ENCODE measurements around the gene CNTLN. TPM values are rescaled to one million over a fixed set of nuclear protein-coding genes. Genes with fewer than 3 reads are reported as not detected.

Gene CNTLN
- total RNA-seq, 5 donors from 2014 or later (not counting 1 experiment from before 2014, with no cell fraction given), result 0.08 to 1.1 (median 0.13) TPM

- ChIA-PET CTCF (no interaction called here), POLR2A (no interaction called here)
- H3K9me3 ChIP-seq, result no peaks in the 10 kb centered on the region
- peaks cover 0 to 11% (median 9%) of the 10 kb centered on the region in 3 donors for H3K4me1 Mint-ChIP-seq
- no peak overlapping the region for H3K27ac ChIP-seq (ENCODE audit: low read length)
- H3K36me3 ChIP-seq (ENCODE audit: control insufficient read depth in 2 of 2, extremely low read depth in 1 of 2, insufficient read depth in 1 of 2, low read length in 1 of 2), result no peaks in the 10 kb centered on the region
- DNase-seq, result no peak
- no peak overlapping the region for H3K4me3 Mint-ChIP-seq
- peaks cover 9 to 18% of the 10 kb centered on the region in 2 donors for H3K27me3 Mint-ChIP-seq
- H3K9me3 Mint-ChIP-seq, result peaks cover 2 to 10% (median 5%) of the 10 kb centered on the region in 3 donors
- H3K27me3 ChIP-seq (replicated peaks in 1 of 2; ENCODE audit: control insufficient read depth in 2 of 2, extremely low read depth in 1 of 2, insufficient read depth in 2 of 2, low read length in 1 of 2), result peaks cover 0 to 14% of the 10 kb centered on the region in 2 experiments
- ATAC-seq (replicated peaks in 1 of 4), result no peak
- no peak overlapping the region for H3K4me3 ChIP-seq (ENCODE audit: control insufficient read depth in 1 of 2, extremely low read depth in 1 of 2, low read length in 1 of 2)
- H3K4me1 ChIP-seq (ENCODE audit: control insufficient read depth in 1 of 2, extremely low read depth in 1 of 2, insufficient read depth in 2 of 2, low read length in 2 of 2), result peaks cover 0 to 8% of the 10 kb centered on the region in 2 experiments
- H3K27ac Mint-ChIP-seq, result no peak overlapping the region
- H3K36me3 Mint-ChIP-seq, result no peaks in the 10 kb centered on the region
These were observed 2.7 kb downstream of the CNTLN start for GRCh38 chr9:17137566-17137965.

- no peak overlapping the region for H3K4me3 ChIP-seq (ENCODE audit: control insufficient read depth in 1 of 2, extremely low read depth in 1 of 2, low read length in 1 of 2)
- ChIA-PET CTCF (no interaction called here), POLR2A (no interaction called here)
- H3K4me1 ChIP-seq (ENCODE audit: control insufficient read depth in 1 of 2, extremely low read depth in 1 of 2, insufficient read depth in 2 of 2, low read length in 2 of 2), result peaks cover 0 to 8% of the 10 kb centered on the region in 2 experiments
- no CpG with 5 or more reads among the region's 1 CpG for WGBS (ENCODE audit: insufficient coverage)
- H3K27me3 ChIP-seq (replicated peaks in 1 of 2; ENCODE audit: control insufficient read depth in 2 of 2, extremely low read depth in 1 of 2, insufficient read depth in 2 of 2, low read length in 1 of 2), result peaks cover 0 to 14% of the 10 kb centered on the region in 2 experiments
- Mint-ChIP-seq H3K27me3 (peaks cover 9 to 18% of the 10 kb centered on the region in 2 donors), H3K4me3 (no peak overlapping the region), H3K9me3 (peaks cover 0 to 10% (median 5%) of the 10 kb centered on the region in 3 donors), H3K36me3 (no peaks in the 10 kb centered on the region), H3K4me1 (peaks cover 0 to 11% (median 9%) of the 10 kb centered on the region in 3 donors), H3K27ac (no peak overlapping the region)
- ATAC-seq (replicated peaks in 1 of 4), result no peak
- H3K27ac ChIP-seq (ENCODE audit: low read length), result no peak overlapping the region
- H3K9me3 ChIP-seq, result no peaks in the 10 kb centered on the region
- DNase-seq, result no peak
- no peaks in the 10 kb centered on the region for H3K36me3 ChIP-seq (ENCODE audit: control insufficient read depth in 2 of 2, extremely low read depth in 1 of 2, insufficient read depth in 1 of 2, low read length in 1 of 2)
These were observed 3.7 kb downstream of the CNTLN start for GRCh38 chr9:17138503-17138902.

GRCh38 chr9:17140418-17140817, 5.6 kb downstream of the CNTLN start:
- 83% methylated on average over 3 of the region's 5 CpGs for WGBS (ENCODE audit: insufficient coverage)

GRCh38 chr9:17148324-17148723, 13.5 kb downstream of the CNTLN start:
- no peak overlapping the region for H3K27ac Mint-ChIP-seq
- Histone ChIP-seq H3K27ac (ENCODE audit: low read length) (no peak overlapping the region), H3K36me3 (ENCODE audit: control insufficient read depth in 2 of 2, extremely low read depth in 1 of 2, insufficient read depth in 1 of 2, low read length in 1 of 2) (no peaks in the 10 kb centered on the region), H3K4me3 (ENCODE audit: control insufficient read depth in 1 of 2, extremely low read depth in 1 of 2, low read length in 1 of 2) (no peak overlapping the region), H3K4me1 (ENCODE audit: control insufficient read depth in 1 of 2, extremely low read depth in 1 of 2, insufficient read depth in 2 of 2, low read length in 2 of 2) (no peaks in the 10 kb centered on the region), H3K9me3 (no peaks in the 10 kb centered on the region), H3K27me3 (replicated peaks in 1 of 2; ENCODE audit: control insufficient read depth in 2 of 2, extremely low read depth in 1 of 2, insufficient read depth in 2 of 2, low read length in 1 of 2) (no peaks in the 10 kb centered on the region)
- ATAC-seq (replicated peaks in 1 of 4) (no peak), DNase-seq (no peak)
- no peaks in the 10 kb centered on the region for H3K4me1 Mint-ChIP-seq
- no peaks in the 10 kb centered on the region for H3K27me3 Mint-ChIP-seq
- no peaks in the 10 kb centered on the region for H3K36me3 Mint-ChIP-seq
- ChIA-PET POLR2A (no interaction called here), CTCF (no interaction called here)
- peaks cover 4 to 23% (median 10%) of the 10 kb centered on the region in 3 donors for H3K9me3 Mint-ChIP-seq
- no peak overlapping the region for H3K4me3 Mint-ChIP-seq
- WGBS (ENCODE audit: insufficient coverage), result no CpG with 5 or more reads among the region's 3 CpGs

More at GRCh38 chr9:17140418-17140817, 5.6 kb downstream of the CNTLN start:
- peaks cover 0 to 2% of the 10 kb centered on the region in 2 experiments for H3K27me3 ChIP-seq (replicated peaks in 1 of 2; ENCODE audit: control insufficient read depth in 2 of 2, extremely low read depth in 1 of 2, insufficient read depth in 2 of 2, low read length in 1 of 2)
- Mint-ChIP-seq H3K27ac (no peak overlapping the region), H3K27me3 (peaks cover 0 to 7% of the 10 kb centered on the region in 2 donors), H3K4me3 (no peak overlapping the region), H3K4me1 (peaks cover 0 to 4% (median 2%) of the 10 kb centered on the region in 3 donors), H3K36me3 (no peaks in the 10 kb centered on the region), H3K9me3 (peaks cover 4 to 10% (median 5%) of the 10 kb centered on the region in 3 donors)
- no peaks in the 10 kb centered on the region for H3K36me3 ChIP-seq (ENCODE audit: control insufficient read depth in 2 of 2, extremely low read depth in 1 of 2, insufficient read depth in 1 of 2, low read length in 1 of 2)
- POLR2A ChIA-PET, result no interaction called here
- no peak overlapping the region for H3K4me3 ChIP-seq (ENCODE audit: control insufficient read depth in 1 of 2, extremely low read depth in 1 of 2, low read length in 1 of 2)
- ATAC-seq (replicated peaks in 1 of 4), result no peak
- no peaks in the 10 kb centered on the region for H3K4me1 ChIP-seq (ENCODE audit: control insufficient read depth in 1 of 2, extremely low read depth in 1 of 2, insufficient read depth in 2 of 2, low read length in 2 of 2)
- DNase-seq, result no peak
- no peaks in the 10 kb centered on the region for H3K9me3 ChIP-seq
- CTCF ChIA-PET, result no interaction called here
- no peak overlapping the region for H3K27ac ChIP-seq (ENCODE audit: low read length)

GRCh38 chr9:17159469-17159868, 24.6 kb downstream of the CNTLN start:
- no peaks in the 10 kb centered on the region for H3K27me3 Mint-ChIP-seq
- no peaks in the 10 kb centered on the region for H3K4me1 Mint-ChIP-seq
- ChIA-PET POLR2A (no interaction called here), CTCF (no interaction called here)
- H3K27ac Mint-ChIP-seq, result no peak overlapping the region
- Histone ChIP-seq H3K9me3 (no peaks in the 10 kb centered on the region), H3K36me3 (ENCODE audit: control insufficient read depth in 2 of 2, extremely low read depth in 1 of 2, insufficient read depth in 1 of 2, low read length in 1 of 2) (no peaks in the 10 kb centered on the region), H3K27ac (ENCODE audit: low read length) (no peak overlapping the region), H3K27me3 (replicated peaks in 1 of 2; ENCODE audit: control insufficient read depth in 2 of 2, extremely low read depth in 1 of 2, insufficient read depth in 2 of 2, low read length in 1 of 2) (no peaks in the 10 kb centered on the region), H3K4me3 (ENCODE audit: control insufficient read depth in 1 of 2, extremely low read depth in 1 of 2, low read length in 1 of 2) (no peak overlapping the region), H3K4me1 (ENCODE audit: control insufficient read depth in 1 of 2, extremely low read depth in 1 of 2, insufficient read depth in 2 of 2, low read length in 2 of 2) (no peaks in the 10 kb centered on the region)
- DNase-seq, result no peak
- H3K36me3 Mint-ChIP-seq, result no peaks in the 10 kb centered on the region
- H3K9me3 Mint-ChIP-seq, result peaks cover 0 to 26% (median 16%) of the 10 kb centered on the region in 3 donors
- ATAC-seq (replicated peaks in 1 of 4), result no peak
- no peak overlapping the region for H3K4me3 Mint-ChIP-seq
- WGBS (ENCODE audit: insufficient coverage), result 72% methylated on average over 3 of the region's 4 CpGs

- no peaks in the 10 kb centered on the region for H3K27me3 Mint-ChIP-seq
- no peak overlapping the region for H3K27ac ChIP-seq (ENCODE audit: low read length)
- DNase-seq, result no peak
- H3K36me3 ChIP-seq (ENCODE audit: control insufficient read depth in 2 of 2, extremely low read depth in 1 of 2, insufficient read depth in 1 of 2, low read length in 1 of 2), result no peaks in the 10 kb centered on the region
- no peak overlapping the region for H3K4me3 ChIP-seq (ENCODE audit: control insufficient read depth in 1 of 2, extremely low read depth in 1 of 2, low read length in 1 of 2)
- H3K27ac Mint-ChIP-seq, result no peak overlapping the region
- no peaks in the 10 kb centered on the region for H3K4me1 Mint-ChIP-seq
- peaks cover 0 to 26% (median 14%) of the 10 kb centered on the region in 3 donors for H3K9me3 Mint-ChIP-seq
- H3K4me3 Mint-ChIP-seq, result no peak overlapping the region
- ChIA-PET POLR2A (no interaction called here), CTCF (no interaction called here)
- H3K4me1 ChIP-seq (ENCODE audit: control insufficient read depth in 1 of 2, extremely low read depth in 1 of 2, insufficient read depth in 2 of 2, low read length in 2 of 2), result no peaks in the 10 kb centered on the region
- no peaks in the 10 kb centered on the region for H3K9me3 ChIP-seq
- H3K36me3 Mint-ChIP-seq, result no peaks in the 10 kb centered on the region
- H3K27me3 ChIP-seq (replicated peaks in 1 of 2; ENCODE audit: control insufficient read depth in 2 of 2, extremely low read depth in 1 of 2, insufficient read depth in 2 of 2, low read length in 1 of 2), result no peaks in the 10 kb centered on the region
- ATAC-seq (replicated peaks in 1 of 4), result no peak
These were observed 25.5 kb downstream of the CNTLN start for GRCh38 chr9:17160327-17160726.

- ATAC-seq (replicated peaks in 1 of 4) (no peak), DNase-seq (no peak)
- no peaks in the 10 kb centered on the region for H3K36me3 ChIP-seq (ENCODE audit: control insufficient read depth in 2 of 2, extremely low read depth in 1 of 2, insufficient read depth in 1 of 2, low read length in 1 of 2)
- Mint-ChIP-seq H3K27ac (no peak overlapping the region), H3K4me3 (no peak overlapping the region), H3K4me1 (no peaks in the 10 kb centered on the region), H3K36me3 (no peaks in the 10 kb centered on the region), H3K27me3 (no peaks in the 10 kb centered on the region), H3K9me3 (peaks cover 0 to 16% (median 11%) of the 10 kb centered on the region in 3 donors)
- H3K27ac ChIP-seq (ENCODE audit: low read length), result no peak overlapping the region
- no peaks in the 10 kb centered on the region for H3K4me1 ChIP-seq (ENCODE audit: control insufficient read depth in 1 of 2, extremely low read depth in 1 of 2, insufficient read depth in 2 of 2, low read length in 2 of 2)
- ChIA-PET POLR2A (interaction anchor here in 1 of 2 donors (0.6 kb wide), 1 partner anchor 41 kb away, joined by 3 read pairs; no protein-coding TSS in a partner anchor), CTCF (no interaction called here)
- no peak overlapping the region for H3K4me3 ChIP-seq (ENCODE audit: control insufficient read depth in 1 of 2, extremely low read depth in 1 of 2, low read length in 1 of 2)
- H3K9me3 ChIP-seq, result no peaks in the 10 kb centered on the region
- no peaks in the 10 kb centered on the region for H3K27me3 ChIP-seq (replicated peaks in 1 of 2; ENCODE audit: control insufficient read depth in 2 of 2, extremely low read depth in 1 of 2, insufficient read depth in 2 of 2, low read length in 1 of 2)
These were observed 30.9 kb downstream of the CNTLN start for GRCh38 chr9:17165764-17166163.

Measured in T-cell (primary cell).